ENCODE results near the gene CCNQ.

DNA sequence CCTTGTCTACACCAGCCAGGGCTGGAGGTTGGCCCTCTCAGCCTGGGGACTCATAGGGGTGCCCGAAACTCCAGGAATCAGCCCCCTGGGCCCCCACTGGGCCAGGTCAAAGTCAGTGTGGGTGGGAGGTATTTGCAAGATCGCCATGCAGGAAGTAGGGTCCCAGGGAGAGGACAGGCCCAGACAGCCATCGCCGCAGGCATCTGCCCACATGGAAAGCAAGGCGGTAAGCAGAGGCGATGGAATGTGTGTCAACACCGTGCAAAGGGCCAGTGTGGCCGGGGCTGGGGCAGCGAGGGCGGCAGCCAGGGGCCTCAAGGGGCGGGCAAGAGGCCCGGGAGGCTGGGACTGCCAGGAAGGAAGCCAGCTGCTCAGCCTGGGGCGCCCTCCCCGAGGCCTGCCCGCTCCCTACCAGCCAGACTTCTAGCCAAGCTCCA, 28.8 kb upstream of the CCNQ start:
- TF ChIP-seq, protein P1, sequence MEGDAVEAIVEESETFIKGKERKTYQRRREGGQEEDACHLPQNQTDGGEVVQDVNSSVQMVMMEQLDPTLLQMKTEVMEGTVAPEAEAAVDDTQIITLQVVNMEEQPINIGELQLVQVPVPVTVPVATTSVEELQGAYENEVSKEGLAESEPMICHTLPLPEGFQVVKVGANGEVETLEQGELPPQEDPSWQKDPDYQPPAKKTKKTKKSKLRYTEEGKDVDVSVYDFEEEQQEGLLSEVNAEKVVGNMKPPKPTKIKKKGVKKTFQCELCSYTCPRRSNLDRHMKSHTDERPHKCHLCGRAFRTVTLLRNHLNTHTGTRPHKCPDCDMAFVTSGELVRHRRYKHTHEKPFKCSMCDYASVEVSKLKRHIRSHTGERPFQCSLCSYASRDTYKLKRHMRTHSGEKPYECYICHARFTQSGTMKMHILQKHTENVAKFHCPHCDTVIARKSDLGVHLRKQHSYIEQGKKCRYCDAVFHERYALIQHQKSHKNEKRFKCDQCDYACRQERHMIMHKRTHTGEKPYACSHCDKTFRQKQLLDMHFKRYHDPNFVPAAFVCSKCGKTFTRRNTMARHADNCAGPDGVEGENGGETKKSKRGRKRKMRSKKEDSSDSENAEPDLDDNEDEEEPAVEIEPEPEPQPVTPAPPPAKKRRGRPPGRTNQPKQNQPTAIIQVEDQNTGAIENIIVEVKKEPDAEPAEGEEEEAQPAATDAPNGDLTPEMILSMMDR (conservative IDR thresholded peaks at IDR 0.05; ENCODE audit: low read length), result no peak
- no peak for TF ChIP-seq EZH2phosphoT487 (IDR thresholded peaks at IDR 0.05; ENCODE audit: borderline replicate concordance, low read depth, low read length)

All from OCI-LY7 (cell line).